ENCODE results near the gene DNAI2. TPM values are rescaled to one million over a fixed set of nuclear protein-coding genes. Genes with fewer than 3 reads are reported as not detected.

DNAI2 gene
- polyA plus RNA-seq, 1 of the 3 experiments (the other 2 are of a cell fraction): not detected

- ChIA-PET POLR2A (interaction anchor here (0.7 to 0.9 kb wide), 2 partner anchors 9 to 144 kb away, joined by 3 read pairs; no protein-coding TSS in a partner anchor), CTCF (interaction anchor here (0.6 to 1.8 kb wide), 4 partner anchors 9 to 528 kb away, joined by 3 to 9 read pairs (median 6); no protein-coding TSS in a partner anchor)
- H3K9me2 ChIP-seq: no peaks in the 10 kb centered on the region
- H3K4me3 ChIP-seq (ENCODE audit: low read depth in 2 of 2, low read length in 1 of 2): no peak overlapping the region
- no peaks in the 10 kb centered on the region for H3K9me3 ChIP-seq
- H3K27me3 ChIP-seq (ENCODE audit: insufficient read depth): no peaks in the 10 kb centered on the region
- no peak overlapping the region for H2AFZ ChIP-seq (ENCODE audit: low read depth)
- H4K20me1 ChIP-seq (ENCODE audit: insufficient read depth): no peaks in the 10 kb centered on the region
- H3F3A ChIP-seq (replicated peaks; ENCODE audit: insufficient read depth): no peaks in the 10 kb centered on the region
- WGBS (ENCODE audit: low lambda C conversion rate): 86% methylated on average over 8 of the region's 8 CpGs
- no peak overlapping the region for H3K4me2 ChIP-seq
- no peak overlapping the region for H3K9ac ChIP-seq
- no peaks in the 10 kb centered on the region for H3K79me2 ChIP-seq (ENCODE audit: insufficient read depth)
- no peak for DNase-seq
- H3K27ac ChIP-seq (ENCODE audit: low read depth in 2 of 2, low read length in 1 of 2): no peak overlapping the region
- no peak for TF ChIP-seq FOXM1 (IDR thresholded peaks at IDR 0.05; ENCODE audit: low read depth)
- TF ChIP-seq RAD21 (IDR thresholded peaks at IDR 0.05; ENCODE audit: low read length): no peak
- TF ChIP-seq USF2 (IDR thresholded peaks at IDR 0.05; ENCODE audit: borderline replicate concordance, low read depth, low read length): no peak
- TF ChIP-seq CTCF (IDR thresholded peaks at IDR 0.05): no peak
- TF ChIP-seq ELF1 (IDR thresholded peaks at IDR 0.05): no peak
- no peak for TF ChIP-seq GABPA (IDR thresholded peaks at IDR 0.05; ENCODE audit: low read depth)
- TF ChIP-seq MAX (IDR thresholded peaks at IDR 0.05; ENCODE audit: low read depth): no peak
- no peak for TF ChIP-seq ZBTB33 (IDR thresholded peaks at IDR 0.05; ENCODE audit: borderline replicate concordance, low read depth)
- no peak for TF ChIP-seq EP300 (IDR thresholded peaks at IDR 0.05; ENCODE audit: borderline replicate concordance in 1 of 2, low read depth in 1 of 2, low read length in 1 of 2)
- TF ChIP-seq RXRA (IDR thresholded peaks at IDR 0.05; ENCODE audit: borderline replicate concordance, low read depth): no peak
- TF ChIP-seq MXI1 (IDR thresholded peaks at IDR 0.05; ENCODE audit: low read depth, low read length): no peak
- TF ChIP-seq MEF2A (IDR thresholded peaks at IDR 0.05; ENCODE audit: borderline replicate concordance, low read depth): no peak
- no peak for TF ChIP-seq RCOR1 (IDR thresholded peaks at IDR 0.05; ENCODE audit: low read length)
- TF ChIP-seq NFIC (IDR thresholded peaks at IDR 0.05; ENCODE audit: borderline replicate concordance): no peak
- no peak for TF ChIP-seq REST (IDR thresholded peaks at IDR 0.05; ENCODE audit: low read depth, low read length)
- no peak for TF ChIP-seq TCF12 (IDR thresholded peaks at IDR 0.05)
- TF ChIP-seq CHD2 (IDR thresholded peaks at IDR 0.05; ENCODE audit: low read length, partially characterized antibody): no peak
- H3K4me1 ChIP-seq (ENCODE audit: control insufficient read depth in 1 of 2, insufficient read depth in 2 of 2, low read depth in 1 of 2, low read length in 1 of 2): peaks cover 0 to 8% of the 10 kb centered on the region in 2 experiments; a peak in 1 of 4 replicates
- no peaks in the 10 kb centered on the region for H3K36me3 ChIP-seq (replicated peaks in 1 of 2; ENCODE audit: control insufficient read depth in 1 of 2, insufficient read depth in 2 of 2, low read length in 1 of 2)
Observed at GRCh38 chr17:74233937-74234336, 40.1 kb upstream of the DNAI2 start.

Measured in SK-N-SH (cell line).